Measurements from ENCODE around the gene GNAI2. TPM values are rescaled to one million over a fixed set of nuclear protein-coding genes. Genes with fewer than 3 reads are reported as not detected.

GNAI2 gene
- total RNA-seq, 4 donors from 2014 or later = 157 to 305 (median 241) TPM

GRCh38 chr3:50294492-50295403 is 58.7 kb downstream of the GNAI2 start:
- ATAC-seq (ENCODE audit: low FRiP score) (no peak), DNase-seq (ENCODE audit: low spot score) (no peak)
- no peak for TF ChIP-seq CTCF (IDR thresholded peaks at IDR 0.05)

- DNase-seq (ENCODE audit: low spot score) (no peak), ATAC-seq (ENCODE audit: low FRiP score) (no peak)
- no peak for TF ChIP-seq CTCF (IDR thresholded peaks at IDR 0.05)
These were observed 59.8 kb downstream of the GNAI2 start for GRCh38 chr3:50295553-50296431.

GRCh38 chr3:50296721-50297383 is 60.8 kb downstream of the GNAI2 start:
- no peak for DNase-seq (ENCODE audit: low spot score)
- no peak for TF ChIP-seq CTCF (IDR thresholded peaks at IDR 0.05)
- ATAC-seq (ENCODE audit: low FRiP score) = no peak

GRCh38 chr3:50297384-50297775 is 61.4 kb downstream of the GNAI2 start:
- no peak for DNase-seq (ENCODE audit: low spot score)
- TF ChIP-seq CTCF (IDR thresholded peaks at IDR 0.05) = no peak
- ATAC-seq (ENCODE audit: low FRiP score) = no peak

GRCh38 chr3:50297896-50298725 is 62.1 kb downstream of the GNAI2 start:
- DNase-seq (ENCODE audit: low spot score) (no peak), ATAC-seq (ENCODE audit: low FRiP score) (no peak)
- no peak for TF ChIP-seq CTCF (IDR thresholded peaks at IDR 0.05)
